Activated T-cell treated with anti-CD3 and anti-CD28 coated beads, Interleukin-2, amount 50 U/mL, for 48 hours (primary cell): ENCODE measurements around the gene TRMT1.

Experiments used
- DNase-seq, 2 experiments: peaks; one replicate each; pipeline ENCODE4 v3.0.0-alpha.2; 2020

The TRMT1 gene

GRCh38 chr19:13122980-13123957 is 6.7 kb upstream of the TRMT1 start:
- no peak for DNase-seq

GRCh38 chr19:13122275-13122878 is 5.8 kb upstream of the TRMT1 start:
- no peak for DNase-seq

GRCh38 chr19:13121551-13122274 is 5.2 kb upstream of the TRMT1 start:
- peak; percentile 36 to 47 for DNase-seq

GRCh38 chr19:13120817-13121216 is 4.3 kb upstream of the TRMT1 start:
- no peak for DNase-seq

- DNase-seq: no peak
Observed at GRCh38 chr19:13120031-13120430, 3.5 kb upstream of the TRMT1 start.

- no peak for DNase-seq
Observed at GRCh38 chr19:13119627-13120026, 3.1 kb upstream of the TRMT1 start.

- DNase-seq: peak in 1 of 2 experiments; percentile 65
Observed at GRCh38 chr19:13118424-13119193, 2.1 kb upstream of the TRMT1 start.

GRCh38 chr19:13117772-13118423 is 1.4 kb upstream of the TRMT1 start, which contains the start of gene NACC1:
Gene NACC1 (plus strand): TSS chr19:13118264. CDS start chr19:13135208, 16,944 bp downstream.
- peak; percentile 91 to 95 for DNase-seq

- DNase-seq: peak in 1 of 2 experiments; percentile 33
Observed at GRCh38 chr19:13117176-13117771, 734 bp upstream of the TRMT1 start.

GRCh38 chr19:13115936-13116281 is 631 bp downstream of the TRMT1 start:
- DNase-seq: no peak

GRCh38 chr19:13112555-13112954 is 4.0 kb downstream of the TRMT1 start:
- DNase-seq: no peak

- no peak for DNase-seq
Observed at GRCh38 chr19:13110099-13110610, 6.4 kb downstream of the TRMT1 start.

GRCh38 chr19:13109361-13110098 is 7.0 kb downstream of the TRMT1 start:
- no peak for DNase-seq

- peak; percentile 57 to 61 for DNase-seq
Observed at GRCh38 chr19:13104848-13105711, 11.5 kb downstream of the TRMT1 start.

GRCh38 chr19:13104360-13104847 is 12.1 kb downstream of the TRMT1 start:
- peak; percentile 83 to 86 for DNase-seq

GRCh38 chr19:13103581-13104359 is 12.8 kb downstream of the TRMT1 start:
- peak in 1 of 2 experiments; percentile 39 for DNase-seq

- peak; percentile 49 to 66 for DNase-seq
Observed at GRCh38 chr19:13102666-13103580, 13.6 kb downstream of the TRMT1 start, which contains the start of gene LYL1. Gene LYL1 (minus strand): TSS chr19:13102858. CDS start chr19:13101171, 1,687 bp downstream.

- peak in 1 of 2 experiments; percentile 41 for DNase-seq
Observed at GRCh38 chr19:13102416-13102665, 14.2 kb downstream of the TRMT1 start.
